Kidney tubule cell (primary cell): ENCODE data around the gene GNAQ.

Experiments used
- DNase-seq: peaks from one replicate; pipeline ENCODE4 v3.0.0-alpha.2; 2018; ENCODE audit warnings: low spot score

Gene GNAQ

GRCh38 chr9:77843076-77843870 lies 188.3 kb downstream of the GNAQ start:
- no peak for DNase-seq

DNA sequence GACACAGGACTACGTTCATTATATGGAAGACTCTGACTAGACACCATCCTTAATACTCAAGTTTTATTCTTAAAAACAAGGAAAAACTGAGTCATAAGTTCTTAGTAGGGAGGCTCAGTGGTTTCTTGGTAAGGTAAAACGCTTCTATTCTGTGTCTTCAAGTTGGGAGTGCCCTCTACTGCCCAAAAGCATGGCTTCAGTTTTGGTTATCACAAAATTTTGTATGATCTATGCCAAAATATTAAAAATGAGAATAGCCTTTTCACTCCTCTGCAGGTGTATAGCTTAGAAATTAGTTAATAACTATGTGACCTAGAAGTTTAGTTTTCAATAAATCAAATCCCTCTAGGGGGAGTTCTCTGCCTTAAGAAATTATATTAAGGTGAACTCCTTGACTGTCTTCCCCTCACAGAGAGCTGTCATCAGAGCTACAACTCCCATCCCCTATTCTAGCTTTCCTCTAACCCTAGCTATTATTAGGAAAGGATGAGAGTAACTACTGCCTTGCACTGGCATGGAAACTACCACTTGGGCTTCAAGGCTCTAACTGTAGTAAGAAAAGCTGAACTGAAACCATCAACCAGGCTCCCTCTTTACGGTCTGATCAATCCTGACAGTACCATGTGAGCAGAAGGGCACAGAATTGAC lies 189.7 kb downstream of the GNAQ start:
- no peak for DNase-seq

DNA sequence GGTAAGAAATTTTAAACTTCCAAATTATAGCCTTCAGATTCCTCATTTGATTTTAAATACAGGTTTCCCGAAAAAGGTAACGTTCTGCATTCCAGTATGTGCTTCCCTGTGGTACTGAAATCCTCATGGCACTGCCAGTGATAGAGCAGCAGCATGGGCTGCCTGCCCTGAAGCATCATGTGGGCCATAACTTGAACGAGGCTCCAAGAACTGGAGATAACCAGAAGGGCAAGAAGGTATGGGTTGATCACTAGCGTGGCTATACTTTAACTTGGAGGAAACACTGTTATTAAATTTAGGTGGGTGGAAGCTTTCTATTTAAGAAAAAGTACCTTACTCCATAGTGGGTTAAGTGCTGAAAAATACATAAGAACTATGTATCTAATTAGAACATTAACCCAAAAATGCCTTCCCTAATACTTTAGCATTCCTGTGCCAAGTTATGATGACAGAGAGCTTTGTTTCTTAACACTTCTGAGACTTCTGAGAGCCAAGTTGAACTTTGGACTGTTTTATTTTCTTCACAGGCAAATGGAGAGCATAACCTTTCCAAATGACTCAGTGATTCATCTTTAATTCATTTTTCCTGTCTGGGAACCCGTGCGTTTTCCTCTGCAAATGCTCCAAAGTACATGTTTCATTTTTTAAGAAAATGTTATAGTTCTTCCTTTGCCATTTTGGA lies 192.0 kb downstream of the GNAQ start:
- peak; percentile 72 for DNase-seq

DNA sequence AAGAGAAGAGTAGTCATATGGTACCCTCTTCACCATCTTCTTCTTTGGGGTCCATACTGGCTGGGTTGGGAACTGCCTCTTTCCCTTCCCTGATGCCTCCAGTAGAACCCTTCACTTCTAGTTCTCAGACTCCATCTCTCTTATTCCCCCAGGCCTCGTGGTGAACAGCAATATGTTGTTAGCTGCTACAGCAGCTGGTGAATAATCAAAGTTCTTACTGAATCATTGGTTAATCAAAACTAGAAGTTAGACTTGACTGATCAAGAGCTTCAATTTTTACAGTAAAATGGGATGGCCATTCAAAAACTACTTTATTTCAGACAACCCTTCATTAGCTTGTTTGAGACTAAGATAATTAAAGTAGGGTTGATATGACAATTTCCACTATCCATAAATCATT lies 192.6 kb downstream of the GNAQ start:
- peak; percentile 63 for DNase-seq

GRCh38 chr9:77834898-77835488 lies 196.6 kb downstream of the GNAQ start:
- no peak for DNase-seq

GRCh38 chr9:77833561-77834429 lies 197.8 kb downstream of the GNAQ start:
- no peak for DNase-seq

DNA sequence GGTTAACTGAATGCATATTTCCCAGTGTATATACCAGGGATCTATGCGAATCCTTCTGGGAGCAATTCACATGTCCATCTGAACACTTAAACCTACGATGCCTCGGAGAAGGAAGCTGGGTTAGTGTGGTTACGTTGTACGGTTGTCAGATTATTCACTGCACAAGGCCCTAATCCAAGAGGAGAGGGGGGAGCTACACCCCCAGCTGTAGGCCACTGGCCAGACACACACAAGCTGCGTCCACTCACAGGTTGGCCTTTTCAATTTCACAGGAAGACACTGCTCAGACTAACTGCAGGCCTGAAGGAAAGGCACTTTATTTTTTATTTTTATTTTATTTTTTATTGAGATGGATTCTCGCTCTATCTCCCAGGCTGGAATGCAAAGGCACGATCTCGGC lies 199.0 kb downstream of the GNAQ start:
- no peak for DNase-seq

DNA sequence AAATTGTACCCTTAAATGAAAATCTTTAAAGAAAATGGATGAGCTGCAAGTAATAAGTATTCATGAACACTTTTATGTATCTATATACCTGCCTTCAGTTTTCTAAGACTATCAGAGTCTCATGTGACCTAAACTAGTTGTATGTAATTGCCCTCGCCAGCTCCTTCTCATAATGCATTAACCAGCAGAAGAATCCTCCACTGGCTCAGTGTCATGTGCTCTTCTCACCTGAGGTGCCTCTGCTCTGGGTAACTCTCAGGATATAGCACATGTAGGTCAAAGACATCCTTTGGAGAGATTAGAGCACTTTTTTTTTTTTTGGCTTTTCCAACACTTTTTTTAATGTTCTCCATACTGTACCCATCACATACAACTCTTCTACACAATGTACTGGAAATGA lies 199.8 kb downstream of the GNAQ start:
- no peak for DNase-seq

- DNase-seq: no peak
Observed at GRCh38 chr9:77830618-77831285, 200.9 kb downstream of the GNAQ start.

- DNase-seq: no peak
Observed at GRCh38 chr9:77829420-77829819, 202.2 kb downstream of the GNAQ start.

GRCh38 chr9:77827104-77827784 lies 204.4 kb downstream of the GNAQ start:
- DNase-seq: no peak

GRCh38 chr9:77826621-77827020 lies 205.0 kb downstream of the GNAQ start:
- peak; percentile 12 for DNase-seq

DNA sequence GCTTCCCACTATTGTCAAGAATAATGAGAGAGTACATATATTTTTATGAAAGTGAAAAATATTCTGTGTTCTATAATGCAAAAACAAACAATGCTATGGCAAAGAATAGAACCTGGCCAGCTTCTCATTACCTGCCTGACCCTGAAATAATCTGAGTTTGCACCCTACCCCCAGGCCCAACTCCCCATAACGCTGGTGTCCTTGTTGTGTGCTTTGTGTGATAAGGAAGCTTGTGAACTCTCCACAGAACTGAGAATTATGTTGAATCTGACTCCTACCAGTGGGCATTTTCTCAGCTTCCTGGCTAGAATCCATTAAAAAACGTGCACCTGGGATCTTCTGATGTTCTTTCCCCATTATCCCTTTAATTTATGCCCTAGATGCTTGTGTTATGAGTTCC lies 205.5 kb downstream of the GNAQ start:
- no peak for DNase-seq

GRCh38 chr9:77825361-77825760 lies 206.2 kb downstream of the GNAQ start:
- no peak for DNase-seq

- peak; percentile 71 for DNase-seq
Observed at GRCh38 chr9:77820293-77820954, 211.2 kb downstream of the GNAQ start.

GRCh38 chr9:77819657-77820056 lies 212.0 kb downstream of the GNAQ start:
- no peak for DNase-seq

DNA sequence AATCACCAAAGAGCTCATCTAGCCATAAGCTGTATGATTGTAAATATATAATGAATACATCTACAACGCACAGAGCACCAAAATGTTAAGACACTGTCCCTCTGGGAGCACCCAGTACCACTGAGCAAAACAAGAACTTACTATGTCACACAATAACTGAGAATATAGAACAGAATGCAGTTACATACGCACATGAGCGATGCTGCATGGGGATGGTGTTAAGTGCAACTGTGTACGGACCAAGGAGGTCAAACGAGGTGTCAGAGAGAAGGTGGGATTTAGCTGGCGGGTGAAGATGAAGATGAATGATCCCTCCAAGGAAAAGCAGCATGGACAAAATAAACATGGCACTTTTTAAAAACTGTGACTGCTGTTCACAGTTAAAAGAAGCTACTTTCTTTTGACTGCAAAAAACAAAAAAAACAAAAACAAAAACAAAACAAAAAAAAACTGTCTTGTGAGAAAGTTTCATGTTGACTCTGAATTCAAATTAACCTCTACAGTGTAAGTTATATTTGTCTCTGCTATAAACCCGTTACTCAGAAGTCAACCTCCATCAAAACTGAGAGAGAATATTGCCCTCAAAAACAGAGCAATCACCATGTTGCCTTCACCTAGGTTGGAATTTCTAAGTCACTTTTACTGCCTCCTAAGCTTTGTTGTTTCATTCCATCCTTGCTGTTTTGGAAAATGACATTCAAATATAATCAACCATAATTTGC lies 213.9 kb downstream of the GNAQ start:
- DNase-seq: no peak

GRCh38 chr9:77816641-77817341 lies 214.8 kb downstream of the GNAQ start:
- DNase-seq: no peak

DNA sequence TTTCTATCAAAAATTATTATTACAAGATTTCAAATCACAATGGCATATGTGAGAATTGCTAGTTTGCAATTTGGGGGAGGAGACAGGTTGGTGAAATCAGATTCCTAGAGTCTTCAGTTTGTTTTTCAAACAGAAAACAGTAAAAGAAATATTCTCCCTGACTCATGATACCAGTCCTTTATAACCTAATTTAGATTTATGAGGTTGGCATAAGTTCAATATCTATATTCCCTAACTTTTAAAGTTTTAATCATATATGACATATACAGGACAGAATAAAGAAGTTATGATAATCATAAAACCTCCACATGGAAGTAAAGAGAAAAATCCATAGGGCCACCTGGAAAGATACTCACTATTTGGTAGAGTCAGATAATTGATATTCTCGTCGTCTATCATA lies 216.4 kb downstream of the GNAQ start:
- DNase-seq: no peak
